ENCODE data around the gene ANK2.

ANK2 gene

GRCh38 chr4:113114884-113115283 is 65.4 kb downstream of the ANK2 start:
- Histone ChIP-seq H3K4me2 (ENCODE audit: low read depth, low read length, poor library complexity, severe bottlenecking) (no peak overlapping the region), H3K79me2 (ENCODE audit: insufficient read depth, low read length) (no peaks in the 10 kb centered on the region), H2AFZ (ENCODE audit: low read length) (no peak overlapping the region), H3K9me2 (replicated peaks; ENCODE audit: low read depth, low read length) (no peaks in the 10 kb centered on the region), H3K9me3 (ENCODE audit: insufficient read depth, low read depth, low read length) (no peaks in the 10 kb centered on the region), H3K36me3 (ENCODE audit: insufficient read depth, low read length) (no peaks in the 10 kb centered on the region), H3K27me3 (ENCODE audit: insufficient read depth, low read length, poor library complexity, severe bottlenecking) (no peaks in the 10 kb centered on the region), H3K4me1 (ENCODE audit: insufficient read depth, low read length, poor library complexity, severe bottlenecking) (peaks cover 7% of the 10 kb centered on the region), H3F3A (ENCODE audit: low read depth) (no peaks in the 10 kb centered on the region), H3K9ac (ENCODE audit: low read depth, low read length, poor library complexity, severe bottlenecking) (no peak overlapping the region), H3K4me3 (ENCODE audit: low read length, poor library complexity, severe bottlenecking) (no peak overlapping the region), H4K20me1 (ENCODE audit: insufficient read depth, low read length, poor library complexity, severe bottlenecking) (no peaks in the 10 kb centered on the region)
- TF ChIP-seq CTCF (conservative IDR thresholded peaks at IDR 0.05; ENCODE audit: low read length) = no peak
- TF ChIP-seq EZH2phosphoT487 (IDR thresholded peaks at IDR 0.05; ENCODE audit: borderline replicate concordance) = no peak

GRCh38 chr4:113116414-113117357 is 67.2 kb downstream of the ANK2 start:
- Histone ChIP-seq H3K36me3 (ENCODE audit: insufficient read depth, low read length) (no peaks in the 10 kb centered on the region), H3F3A (ENCODE audit: low read depth) (no peaks in the 10 kb centered on the region), H3K9me3 (ENCODE audit: insufficient read depth, low read depth, low read length) (no peaks in the 10 kb centered on the region), H3K27me3 (ENCODE audit: insufficient read depth, low read length, poor library complexity, severe bottlenecking) (no peaks in the 10 kb centered on the region), H3K9me2 (replicated peaks; ENCODE audit: low read depth, low read length) (no peaks in the 10 kb centered on the region), H4K20me1 (ENCODE audit: insufficient read depth, low read length, poor library complexity, severe bottlenecking) (no peaks in the 10 kb centered on the region), H2AFZ (ENCODE audit: low read length) (peak overlapping the region; percentile 48), H3K9ac (ENCODE audit: low read depth, low read length, poor library complexity, severe bottlenecking) (no peak overlapping the region), H3K4me3 (ENCODE audit: low read length, poor library complexity, severe bottlenecking) (peak overlapping the region; percentile 15), H3K79me2 (ENCODE audit: insufficient read depth, low read length) (no peaks in the 10 kb centered on the region), H3K4me1 (ENCODE audit: insufficient read depth, low read length, poor library complexity, severe bottlenecking) (peaks cover 7% of the 10 kb centered on the region), H3K4me2 (ENCODE audit: low read depth, low read length, poor library complexity, severe bottlenecking) (peak overlapping the region; percentile 23)
- TF ChIP-seq CTCF (conservative IDR thresholded peaks at IDR 0.05; ENCODE audit: low read length) (no peak), EZH2phosphoT487 (IDR thresholded peaks at IDR 0.05; ENCODE audit: borderline replicate concordance) (no peak)

GRCh38 chr4:113117358-113117702 is 67.9 kb downstream of the ANK2 start:
- 0 out of 2 replicates have a peak overlapping the region, but pooled peaks have one; percentile 1 for H2AFZ ChIP-seq (ENCODE audit: low read length)
- no peak overlapping the region for H3K9ac ChIP-seq (ENCODE audit: low read depth, low read length, poor library complexity, severe bottlenecking)
- no peaks in the 10 kb centered on the region for H4K20me1 ChIP-seq (ENCODE audit: insufficient read depth, low read length, poor library complexity, severe bottlenecking)
- H3K79me2 ChIP-seq (ENCODE audit: insufficient read depth, low read length) = no peaks in the 10 kb centered on the region
- H3K9me3 ChIP-seq (ENCODE audit: insufficient read depth, low read depth, low read length) = no peaks in the 10 kb centered on the region
- no peaks in the 10 kb centered on the region for H3K27me3 ChIP-seq (ENCODE audit: insufficient read depth, low read length, poor library complexity, severe bottlenecking)
- no peaks in the 10 kb centered on the region for H3K36me3 ChIP-seq (ENCODE audit: insufficient read depth, low read length)
- no peak for TF ChIP-seq CTCF (conservative IDR thresholded peaks at IDR 0.05; ENCODE audit: low read length)
- TF ChIP-seq EZH2phosphoT487 (IDR thresholded peaks at IDR 0.05; ENCODE audit: borderline replicate concordance) = no peak
- no peaks in the 10 kb centered on the region for H3F3A ChIP-seq (ENCODE audit: low read depth)
- H3K9me2 ChIP-seq (replicated peaks; ENCODE audit: low read depth, low read length) = no peaks in the 10 kb centered on the region
- peak overlapping the region; percentile 23 for H3K4me2 ChIP-seq (ENCODE audit: low read depth, low read length, poor library complexity, severe bottlenecking)
- peaks cover 7% of the 10 kb centered on the region for H3K4me1 ChIP-seq (ENCODE audit: insufficient read depth, low read length, poor library complexity, severe bottlenecking)
- H3K4me3 ChIP-seq (ENCODE audit: low read length, poor library complexity, severe bottlenecking) = peak overlapping the region; percentile 15

All from Loucy (cell line).